HL-60/S4 treated with phorbol 12-myristate 13-acetate at 8.2 ng/mL for 4 days and 3 days (cell line): ENCODE data around the gene CPM.

Experiments
- in situ Hi-C: fragments of 300-500 bp; cut with MboI; formaldehyde crosslinking; loops from 2 replicates; pipeline ENCODE4 v1.15.0; 2022; ENCODE audit warnings: low sequenced_read_pairs

CPM gene

DNA sequence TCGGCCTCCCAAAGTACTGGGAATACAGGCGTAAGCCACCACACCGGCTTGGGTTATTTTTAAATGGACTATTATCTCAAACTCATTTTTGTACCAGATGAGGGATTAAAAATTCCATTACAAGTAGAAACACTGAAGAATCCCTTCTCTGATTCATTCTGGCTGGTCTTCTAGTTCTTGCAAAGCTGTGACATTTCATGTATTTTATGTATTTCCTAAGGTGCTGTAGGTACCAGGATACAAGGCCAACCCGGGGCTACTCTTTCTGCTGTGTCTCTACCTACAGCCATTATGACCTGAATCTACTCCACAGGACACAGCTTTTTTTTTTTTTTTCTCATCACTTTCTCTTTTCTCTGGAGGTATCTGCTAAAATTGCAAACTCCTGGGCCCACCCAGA, 24.9 kb downstream of the CPM start:
- in situ Hi-C loops = no loop called here

DNA sequence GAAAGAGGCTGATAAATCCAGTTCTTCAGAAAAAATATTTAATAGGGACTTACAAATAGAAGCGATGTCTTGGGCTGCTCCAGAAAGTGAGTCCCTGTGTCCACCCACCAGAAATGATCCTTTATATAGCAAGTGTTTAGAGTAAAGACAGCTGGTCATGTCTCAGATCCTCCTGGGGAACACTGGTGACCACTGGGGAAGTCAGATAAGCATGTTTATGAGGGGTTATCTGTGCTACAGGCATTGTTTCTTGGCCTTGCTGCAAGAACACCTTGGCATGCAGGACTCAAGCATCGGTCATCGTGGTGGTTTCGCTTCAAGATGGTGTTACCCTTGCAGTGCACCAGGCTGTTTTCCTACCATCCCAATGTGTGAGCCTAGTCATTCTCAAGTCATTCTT, 27.2 kb downstream of the CPM start:
- in situ Hi-C loops = no loop called here

DNA sequence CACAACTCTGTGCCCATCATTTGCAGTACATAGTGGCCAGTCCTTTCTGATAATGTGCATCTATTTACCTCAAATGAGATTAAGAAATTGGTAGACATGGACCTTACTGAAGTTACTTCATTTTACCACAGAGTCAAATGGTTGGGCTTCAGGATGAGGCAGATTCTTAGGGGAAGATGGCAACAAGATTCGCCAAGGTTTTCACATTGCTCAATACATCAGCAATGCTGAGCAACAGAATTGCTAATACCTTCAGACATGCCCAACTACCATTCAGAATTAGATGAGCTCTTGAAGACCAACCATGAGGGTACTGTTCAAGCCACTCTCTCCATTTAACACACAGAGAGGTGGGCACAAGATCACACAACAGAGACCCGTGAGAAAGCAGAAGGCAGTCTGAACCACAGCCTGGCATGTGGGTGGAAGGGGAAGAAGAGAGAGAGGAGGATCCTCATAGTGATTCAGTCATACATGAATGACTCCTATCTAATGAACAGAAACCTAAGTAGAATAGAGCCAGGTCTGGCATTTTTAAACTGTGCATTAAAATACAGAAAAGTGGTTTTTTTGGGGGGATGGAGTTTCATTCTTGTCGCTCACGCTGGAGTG, 28.5 kb downstream of the CPM start:
- in situ Hi-C loops = no loop called here

DNA sequence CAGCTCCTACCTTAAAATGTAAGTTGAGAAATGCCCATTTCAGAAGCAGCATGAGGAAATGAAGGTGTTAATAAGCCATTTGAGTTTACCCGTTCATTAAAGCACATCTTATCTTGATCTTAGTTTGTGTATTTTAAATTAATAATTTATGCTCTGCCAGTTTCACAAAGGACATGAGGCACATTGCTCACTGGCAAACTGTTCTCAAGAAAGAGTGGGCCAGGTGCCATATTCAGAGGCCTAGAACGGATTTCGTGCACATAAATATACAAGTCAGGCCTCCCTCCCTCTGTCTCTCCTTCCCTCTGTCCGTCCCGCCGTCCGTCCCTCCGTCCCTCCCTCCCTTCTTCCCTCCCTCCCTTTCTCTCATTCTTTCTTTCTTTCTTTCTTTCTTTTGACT, 29.5 kb downstream of the CPM start:
- in situ Hi-C loops = no loop called here

DNA sequence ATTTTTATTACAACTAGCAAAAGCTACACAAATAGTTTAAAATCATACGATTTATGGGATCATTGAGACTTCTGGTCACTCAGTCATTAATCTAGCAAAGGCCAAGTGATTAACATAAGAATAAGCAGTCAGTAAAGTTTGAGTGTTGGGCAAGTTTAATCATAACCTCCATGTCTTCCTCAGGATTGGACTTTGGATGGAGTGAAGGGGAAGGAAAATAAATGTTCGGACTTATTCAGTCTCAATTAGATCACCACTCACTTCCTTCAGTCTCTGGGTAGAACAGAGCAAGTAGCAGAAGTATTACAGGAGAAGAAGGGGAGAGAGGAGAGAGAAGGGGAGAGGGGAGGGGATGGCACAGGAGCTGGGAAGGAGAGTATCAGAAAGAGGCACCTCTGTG, 31.4 kb downstream of the CPM start:
- in situ Hi-C loops = no loop called here

DNA sequence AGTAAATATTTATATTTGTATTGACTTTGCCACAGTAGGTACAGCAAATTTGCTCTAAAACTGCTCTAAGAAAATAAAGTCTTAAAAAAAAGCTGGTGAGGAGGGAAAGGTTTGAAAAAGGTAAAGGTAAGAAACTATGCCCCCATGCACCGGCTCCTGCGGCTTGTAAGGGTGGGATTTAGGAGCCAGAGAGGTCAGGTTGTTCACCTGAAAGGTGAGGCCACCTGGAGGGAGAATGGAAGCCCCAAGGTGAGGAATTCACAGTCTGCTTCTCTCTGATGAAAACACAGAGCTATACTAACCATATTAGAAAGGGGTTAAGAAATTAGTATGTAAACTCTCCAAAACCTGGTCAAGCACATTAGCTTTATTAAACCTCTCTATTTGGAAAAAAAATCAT, 31.8 kb downstream of the CPM start:
- in situ Hi-C loops = no loop called here

DNA sequence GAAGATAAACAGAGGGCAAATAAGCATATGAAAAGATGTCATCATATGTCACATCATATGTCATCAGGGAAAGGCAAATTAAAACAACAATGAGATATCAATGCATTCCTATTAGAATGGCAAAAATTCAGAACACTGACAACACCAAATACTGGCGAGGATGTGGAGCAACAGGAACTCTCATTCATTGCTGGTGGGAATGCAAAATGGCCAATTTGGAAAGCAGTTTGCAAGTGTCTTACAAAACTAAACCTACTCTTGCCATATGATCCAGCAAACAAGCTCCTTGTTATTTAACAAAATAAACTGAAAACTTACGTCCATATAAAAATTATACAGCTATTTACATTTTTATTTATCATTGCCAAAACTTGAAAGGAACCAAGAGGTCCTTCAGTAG, 32.7 kb downstream of the CPM start:
- in situ Hi-C loops = no loop called here

DNA sequence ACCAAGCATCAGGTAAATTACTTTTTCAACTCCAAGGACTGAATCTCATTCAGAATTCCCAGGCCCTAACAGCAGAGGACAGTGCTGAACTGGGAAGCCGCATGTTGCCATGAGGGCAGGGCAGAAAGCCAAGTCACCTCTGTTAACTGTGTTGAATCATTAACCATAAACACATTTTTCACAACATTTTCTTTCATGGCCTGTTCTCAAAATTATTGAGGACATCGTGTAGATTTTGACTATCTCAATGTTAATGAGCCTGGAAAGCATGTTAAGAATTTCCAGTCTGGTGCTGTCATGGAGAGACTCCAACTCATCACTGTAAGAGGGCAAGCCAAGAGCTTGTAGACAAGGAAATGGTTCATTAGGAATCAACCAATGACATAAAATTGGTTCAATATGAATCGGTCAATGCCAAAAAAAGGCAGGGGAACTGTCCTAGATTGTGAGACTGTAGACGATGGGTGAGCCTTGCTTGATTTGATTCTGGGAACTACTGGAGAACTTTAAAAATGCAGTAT, 33.7 kb downstream of the CPM start:
- in situ Hi-C loops = no loop called here

DNA sequence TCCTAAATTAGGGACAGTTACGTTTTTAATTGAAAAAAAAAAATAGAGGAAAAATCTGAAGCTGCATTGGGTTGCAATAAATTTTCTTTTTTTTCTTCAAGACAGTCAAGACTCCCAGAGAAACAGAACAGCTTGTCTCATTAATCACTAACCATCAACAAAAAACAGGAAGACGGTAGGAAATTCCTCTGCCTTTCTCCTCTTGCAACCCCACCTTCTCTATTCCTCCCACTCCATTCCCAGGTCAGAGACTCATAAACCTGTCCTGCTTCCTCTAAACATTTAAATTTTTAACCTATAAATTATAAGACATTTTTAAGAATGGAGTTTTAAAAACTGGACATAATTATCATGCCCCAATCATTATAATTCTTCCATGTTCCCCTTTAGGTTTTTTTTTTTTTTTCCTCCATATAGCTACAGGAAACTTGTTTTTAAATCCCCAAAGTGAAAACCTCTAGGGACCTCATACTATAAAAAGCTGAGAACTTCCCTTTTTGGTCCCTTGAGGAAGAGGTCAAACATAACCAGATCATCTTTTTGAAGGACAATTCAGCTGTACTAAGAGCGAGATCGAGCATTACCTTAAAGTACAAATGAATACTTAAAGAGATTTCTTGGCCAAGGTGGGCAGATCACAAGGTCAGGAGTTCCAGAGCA, 36.0 kb downstream of the CPM start:
- in situ Hi-C loops = no loop called here

DNA sequence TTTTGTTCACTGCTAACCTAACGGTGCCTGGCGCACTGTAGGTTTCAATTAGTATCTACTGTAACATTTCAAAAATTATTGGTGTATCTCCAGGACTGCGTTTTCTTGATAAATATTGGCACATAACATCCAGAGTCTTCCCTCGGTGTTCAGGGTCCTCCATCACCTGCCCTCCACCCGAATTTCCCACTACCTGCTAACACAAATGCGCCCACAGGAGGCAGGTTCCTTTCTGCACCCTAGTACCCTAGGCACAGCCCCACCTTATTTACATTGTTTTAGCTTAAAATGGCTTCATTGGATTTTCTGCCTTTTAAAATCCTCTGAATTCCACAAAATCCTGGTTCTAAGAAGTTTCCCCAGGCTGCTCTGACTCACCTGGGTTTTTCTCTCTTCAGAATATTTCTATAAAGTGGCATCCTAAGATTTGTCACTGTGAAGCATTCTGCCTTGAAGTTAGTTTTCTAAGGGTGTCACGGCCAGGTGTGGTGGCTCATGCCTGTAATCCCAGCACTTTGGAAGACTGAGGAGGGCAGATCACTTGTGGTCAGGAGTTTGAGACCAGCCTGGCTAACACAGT, 38.6 kb downstream of the CPM start:
- in situ Hi-C loops = no loop called here

DNA sequence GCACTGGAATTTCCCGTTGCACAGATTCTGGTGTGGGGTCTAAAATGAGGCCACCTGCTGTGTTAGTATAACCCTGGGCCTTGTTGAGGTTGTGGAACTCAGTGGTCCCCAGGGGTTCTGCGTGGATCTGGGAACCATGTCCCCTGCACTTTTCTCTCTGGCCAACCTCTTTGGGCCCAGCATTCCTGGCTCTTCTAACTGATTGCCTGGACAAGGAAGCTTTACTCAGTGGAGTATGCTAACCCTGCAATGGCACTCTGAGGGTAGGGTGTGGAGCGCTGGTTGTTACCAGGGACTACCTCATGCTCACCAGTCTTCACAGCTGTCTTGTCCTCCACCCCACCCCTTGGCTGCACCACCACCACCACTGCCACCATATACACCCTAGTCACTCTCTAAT, 39.2 kb downstream of the CPM start:
- in situ Hi-C loops = no loop called here

DNA sequence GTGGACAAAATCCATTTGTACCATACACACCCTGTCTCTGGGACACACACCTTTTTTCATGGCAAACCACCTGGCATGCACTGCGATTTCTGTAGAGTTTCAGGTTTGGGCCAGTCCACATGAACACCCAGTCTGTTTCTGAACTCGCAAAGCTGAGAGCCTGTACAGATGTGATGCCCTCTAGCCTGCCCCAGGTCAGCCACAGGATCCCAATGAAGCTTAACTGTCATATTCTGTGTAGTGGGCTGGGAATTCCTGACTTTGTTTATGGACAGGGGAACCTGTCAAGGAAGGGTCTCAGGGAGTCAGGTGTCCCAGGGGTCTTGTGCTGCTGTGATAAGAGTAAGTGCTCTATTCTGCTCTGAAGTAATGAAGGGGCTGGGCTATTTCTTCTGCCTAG, 39.8 kb downstream of the CPM start:
- in situ Hi-C loops = no loop called here

DNA sequence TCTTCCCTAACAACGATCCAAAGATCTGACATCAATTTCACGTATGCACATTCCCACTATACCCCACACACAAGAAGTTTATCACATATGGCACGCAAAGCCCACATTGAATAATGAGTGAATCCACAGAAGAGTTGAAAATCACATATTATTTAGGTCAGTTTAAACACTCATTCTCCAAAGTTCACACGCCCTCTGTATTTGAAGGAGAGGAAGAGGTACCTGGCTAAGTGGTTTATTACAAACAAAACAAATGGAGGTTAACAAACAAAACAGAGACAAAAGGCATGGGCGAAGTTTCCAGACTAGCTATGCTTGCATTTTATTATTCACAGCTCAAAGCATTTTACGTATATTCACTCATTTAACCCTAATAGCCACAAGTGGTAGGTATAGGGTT, 41.8 kb downstream of the CPM start:
- in situ Hi-C loops = no loop called here

DNA sequence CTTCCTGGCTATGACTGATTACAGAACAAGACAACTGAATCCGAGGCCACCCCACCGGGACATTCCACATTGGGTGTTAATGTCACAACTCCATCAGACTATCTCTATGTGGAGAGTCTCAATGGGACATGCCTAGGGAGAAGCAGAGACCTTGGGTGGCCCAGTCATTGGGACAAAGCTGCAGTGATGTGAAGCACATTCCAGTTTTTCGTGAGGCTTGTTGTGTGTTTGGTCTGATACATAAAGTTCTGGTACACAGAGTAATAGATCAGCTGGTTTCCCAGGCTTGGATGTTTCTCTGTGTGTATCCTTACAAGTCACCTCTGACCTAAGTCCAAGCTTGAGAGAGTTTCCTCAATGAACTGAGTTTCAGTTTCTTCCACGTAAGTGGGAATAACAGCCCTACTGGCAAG, 42.3 kb downstream of the CPM start:
- in situ Hi-C loops = no loop called here

DNA sequence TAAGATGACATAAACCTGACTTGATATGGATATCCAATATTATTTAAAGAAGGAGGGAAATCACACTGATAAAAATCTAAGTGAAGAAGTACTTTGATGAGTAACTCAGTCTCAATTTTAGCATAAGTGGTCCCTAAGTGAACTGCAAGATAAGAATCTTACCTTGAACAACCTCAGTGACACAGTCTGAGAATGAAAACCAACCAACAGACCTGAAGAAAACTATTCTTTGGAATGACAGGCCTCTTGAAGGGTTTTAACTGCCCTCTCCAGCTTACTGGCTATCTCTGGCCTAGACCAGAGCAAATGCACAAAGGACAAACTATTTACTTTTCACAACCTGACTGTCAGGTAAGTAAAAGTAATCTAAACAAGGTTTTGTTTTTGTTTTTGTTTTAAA, 44.7 kb downstream of the CPM start:
- in situ Hi-C loops = no loop called here

DNA sequence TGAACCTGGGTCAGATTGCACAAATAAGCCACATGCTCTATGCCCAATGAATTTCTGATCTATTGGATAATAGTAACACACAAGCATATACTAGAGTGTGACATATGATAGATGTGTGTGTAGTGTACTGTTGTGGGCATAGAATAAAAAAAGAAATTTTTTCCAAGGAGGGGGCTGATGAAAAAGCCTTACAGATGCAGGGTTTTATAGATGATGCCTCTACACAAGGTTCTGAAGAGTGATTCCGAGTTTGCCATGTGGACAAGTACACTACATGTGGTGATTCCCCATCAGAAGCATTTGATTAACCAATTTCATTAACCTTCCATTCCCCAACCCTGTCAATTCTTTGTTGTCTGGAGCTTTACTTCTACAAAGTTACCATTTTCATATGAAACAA, 45.3 kb downstream of the CPM start:
- in situ Hi-C loops = no loop called here

DNA sequence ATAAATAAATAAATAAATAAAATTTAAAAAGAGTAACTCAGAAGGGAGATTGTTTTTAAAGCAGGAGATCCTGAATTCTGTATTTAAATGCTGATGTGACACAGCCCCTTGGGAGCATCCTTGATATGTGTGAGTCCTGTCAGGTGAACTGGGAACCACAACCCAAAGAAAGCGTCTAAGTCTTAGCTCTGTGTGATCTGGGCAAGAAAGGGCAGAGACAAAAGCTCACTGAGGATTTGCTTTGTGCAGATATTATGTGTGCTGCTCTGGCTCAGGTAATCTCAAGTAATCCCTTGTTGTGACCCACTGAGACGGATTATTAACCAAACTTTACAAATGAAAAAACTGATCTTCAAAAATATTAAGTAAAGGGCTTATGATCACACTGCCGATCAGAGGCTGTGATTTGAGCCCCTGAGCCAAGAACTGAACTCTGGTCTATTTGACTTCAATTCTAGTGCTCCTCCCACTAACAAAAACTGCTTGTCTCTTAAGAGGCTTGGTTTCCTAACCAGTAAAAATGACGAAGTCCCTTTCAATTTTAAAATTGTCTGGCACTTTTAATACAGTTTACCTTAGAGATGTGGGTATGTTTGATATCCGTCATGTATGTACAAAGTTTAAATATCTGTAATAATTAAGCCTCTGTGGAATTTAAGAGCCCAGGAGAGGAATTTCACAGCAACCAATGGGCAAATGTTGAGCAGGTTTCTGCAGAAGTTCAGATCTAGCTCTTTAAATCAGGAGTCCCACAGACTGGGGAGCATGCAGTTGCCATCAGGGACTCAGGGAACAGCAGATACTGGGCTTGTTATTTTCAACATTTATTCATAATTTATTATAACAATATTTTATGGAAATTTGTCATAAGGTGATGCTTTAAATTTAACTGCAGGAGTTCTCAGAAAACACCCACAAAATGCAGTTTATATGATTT, 46.1 kb downstream of the CPM start:
- in situ Hi-C loops = no loop called here

DNA sequence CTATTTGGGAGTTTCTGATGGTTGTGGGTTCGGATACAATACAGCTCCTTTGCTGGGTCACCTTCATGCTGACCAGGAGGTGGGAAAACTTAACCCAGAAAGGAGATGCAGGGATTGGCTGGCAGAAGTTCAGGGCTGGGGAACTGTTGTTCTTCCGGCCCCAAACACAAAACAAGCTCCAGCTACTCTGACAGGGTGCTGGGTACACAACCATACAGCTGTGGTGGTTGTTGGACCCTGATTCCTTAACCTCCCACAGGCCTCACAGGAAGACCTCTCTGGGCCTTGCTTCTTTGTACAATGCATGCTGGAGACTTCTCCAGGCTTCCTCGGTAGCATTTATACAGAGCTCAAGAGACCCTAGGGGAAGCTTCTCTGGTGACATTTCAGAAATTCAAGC, 47.6 kb downstream of the CPM start:
- in situ Hi-C loops = no loop called here

DNA sequence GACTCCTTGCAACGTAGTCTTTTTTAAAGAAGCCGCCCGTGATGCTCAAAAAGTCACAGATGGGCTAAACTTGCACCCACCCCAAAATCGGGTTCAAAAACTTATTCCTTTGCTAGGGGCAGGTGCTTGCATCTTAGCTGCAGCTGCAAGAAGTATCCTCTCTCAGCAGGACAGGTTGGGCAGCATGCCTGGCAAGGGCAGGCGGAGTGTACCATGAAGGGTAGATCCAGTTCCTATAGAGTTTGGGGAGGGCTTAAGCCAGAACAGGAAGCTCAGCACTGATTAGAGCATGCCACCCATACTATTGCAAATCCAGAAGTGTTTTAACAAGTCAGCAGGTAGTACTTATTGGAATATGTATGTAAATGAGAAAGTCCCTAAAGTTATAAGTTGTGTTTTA, 48.7 kb downstream of the CPM start:
- in situ Hi-C loops = no loop called here

DNA sequence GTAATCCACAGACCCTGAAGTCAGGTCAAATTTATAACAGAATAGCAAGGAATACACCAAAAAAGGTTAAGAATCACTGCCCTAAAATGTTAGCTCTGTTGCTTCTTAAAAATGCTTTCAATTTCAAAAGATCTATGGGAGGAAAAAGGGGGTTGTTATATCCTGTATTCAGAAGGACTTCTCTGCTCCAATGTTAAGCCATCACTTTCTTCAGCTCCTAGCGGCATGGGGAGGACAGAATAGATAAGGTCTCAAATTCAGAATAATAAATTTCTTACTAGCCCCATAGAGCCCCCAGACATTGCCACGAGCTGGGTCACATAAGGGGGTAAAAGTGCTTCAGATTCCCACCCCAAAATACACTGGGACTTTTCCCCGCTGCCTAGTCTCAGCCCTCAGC, 49.8 kb downstream of the CPM start:
- in situ Hi-C loops = no loop called here

DNA sequence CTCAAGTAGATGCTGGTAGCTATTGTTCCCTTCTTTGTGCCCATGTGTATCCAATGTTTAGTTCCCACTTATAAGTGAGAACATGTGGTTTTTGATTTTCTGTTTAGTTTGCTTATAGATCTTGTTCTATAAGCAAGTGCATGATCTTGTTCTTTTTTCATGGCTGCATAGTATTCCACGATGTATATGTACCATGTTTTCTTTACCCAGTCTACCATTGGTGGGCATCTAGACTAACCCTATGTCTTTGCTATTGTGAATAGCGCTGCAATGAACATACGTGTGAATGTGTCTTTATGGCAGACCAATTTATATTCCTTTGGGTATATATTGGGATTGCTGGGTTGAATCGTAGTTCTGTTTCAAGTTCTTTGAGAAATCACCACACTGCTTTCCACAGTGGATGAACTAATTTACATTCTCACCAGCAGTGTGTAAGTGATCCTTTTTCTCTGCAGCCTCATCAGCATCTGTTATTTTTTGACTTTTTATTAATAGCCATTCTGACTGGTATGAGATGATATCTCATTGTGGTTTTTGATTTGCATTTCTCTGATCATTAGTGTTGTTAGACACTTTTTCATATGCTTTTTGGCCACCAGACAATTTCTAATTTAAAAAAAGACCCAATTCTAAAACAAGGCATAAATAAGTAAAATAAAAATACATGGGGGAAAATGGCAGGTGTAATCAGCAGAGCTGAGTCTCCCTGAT, 50.6 kb downstream of the CPM start:
- in situ Hi-C loops = no loop called here
